B cell (primary cell): ENCODE measurements around the gene RINL.
"Not testable (repeated sequence)": the region's sequence is repeated elsewhere in the genome, so short reads cannot be mapped to it uniquely, and the experiment has no call there.

Source experiments
- CTCF ChIP-seq: fragments of 200-600 bp; IDR thresholded peaks from one replicate; pipeline ENCODE4 v1.8.0; 2022; ENCODE audit warnings: antibody characterized with exemption, mild to moderate bottlenecking
- EZH2 ChIP-seq: IDR thresholded peaks from 2 replicates; pipeline ENCODE4 v1.6.1; 2012; ENCODE audit warnings: borderline replicate concordance, low read depth, mild to moderate bottlenecking, moderate library complexity, low read length; ENCODE audit not compliant: insufficient read depth, poor library complexity, severe bottlenecking

- TF ChIP-seq CTCF, EZH2: not testable (repeated sequence)
Measured at GRCh38 chr19:38884691-38885090, 6.6 kb upstream of the RINL start.
